Lower leg skin (tissue), 3 donors: Measurements from ENCODE around the gene FBXL13.

Experiments
- POLR2A ChIP-seq, 2 donors: fragments of 450-650 bp; IDR thresholded peaks; one replicate each; pipeline ENCODE4 v1.6.1; 2016 to 2017; ENCODE audit warnings: antibody characterized with exemption in 2 of 2, mild to moderate bottlenecking in 1 of 2, moderate library complexity in 1 of 2
- TF ChIP-seq, protein P1 (sequence below), 3 donors: fragments of 450-650 bp; IDR thresholded peaks; one replicate each; pipeline ENCODE4 v1.5.1; 2016; ENCODE audit warnings: antibody characterized with exemption in 3 of 3, mild to moderate bottlenecking in 3 of 3, moderate library complexity in 2 of 3

DNA sequence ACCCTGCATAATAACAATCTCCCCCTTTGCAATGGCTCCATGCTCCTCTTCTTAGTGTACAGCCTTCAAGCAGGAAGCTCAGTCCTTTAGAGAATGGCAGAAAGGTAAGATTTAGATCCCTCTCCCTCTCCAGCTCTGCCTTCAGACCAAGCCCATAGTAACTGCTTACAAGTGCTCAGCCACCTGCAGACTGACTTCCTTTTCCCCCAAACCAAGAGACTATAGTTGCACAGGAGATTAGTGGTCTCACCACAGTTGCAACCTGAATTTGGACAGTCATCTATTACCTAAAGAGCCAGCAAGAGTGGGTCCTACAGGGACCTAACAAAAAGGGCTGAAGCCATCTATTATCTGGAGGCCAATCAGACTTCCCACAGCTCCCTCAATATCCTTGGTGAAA, 16.5 kb downstream of the FBXL13 start:
- TF ChIP-seq, protein P1, sequence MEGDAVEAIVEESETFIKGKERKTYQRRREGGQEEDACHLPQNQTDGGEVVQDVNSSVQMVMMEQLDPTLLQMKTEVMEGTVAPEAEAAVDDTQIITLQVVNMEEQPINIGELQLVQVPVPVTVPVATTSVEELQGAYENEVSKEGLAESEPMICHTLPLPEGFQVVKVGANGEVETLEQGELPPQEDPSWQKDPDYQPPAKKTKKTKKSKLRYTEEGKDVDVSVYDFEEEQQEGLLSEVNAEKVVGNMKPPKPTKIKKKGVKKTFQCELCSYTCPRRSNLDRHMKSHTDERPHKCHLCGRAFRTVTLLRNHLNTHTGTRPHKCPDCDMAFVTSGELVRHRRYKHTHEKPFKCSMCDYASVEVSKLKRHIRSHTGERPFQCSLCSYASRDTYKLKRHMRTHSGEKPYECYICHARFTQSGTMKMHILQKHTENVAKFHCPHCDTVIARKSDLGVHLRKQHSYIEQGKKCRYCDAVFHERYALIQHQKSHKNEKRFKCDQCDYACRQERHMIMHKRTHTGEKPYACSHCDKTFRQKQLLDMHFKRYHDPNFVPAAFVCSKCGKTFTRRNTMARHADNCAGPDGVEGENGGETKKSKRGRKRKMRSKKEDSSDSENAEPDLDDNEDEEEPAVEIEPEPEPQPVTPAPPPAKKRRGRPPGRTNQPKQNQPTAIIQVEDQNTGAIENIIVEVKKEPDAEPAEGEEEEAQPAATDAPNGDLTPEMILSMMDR (IDR thresholded peaks at IDR 0.05): no peak
- TF ChIP-seq POLR2A (IDR thresholded peaks at IDR 0.05): no peak
